SK-N-SH (cell line): Measurements from ENCODE around the gene AKIP1. TPM values are rescaled to one million over a fixed set of nuclear protein-coding genes. Genes with fewer than 3 reads are reported as not detected.

ENCODE experiments used
- CTCF ChIA-PET: fragments of 300-600, 350-600 bp; formaldehyde crosslinking; extraction: SDS; loops from one replicate; lab custom pipeline; 2021; lab: Yijun Ruan, JAX
- POLR2A ChIA-PET: fragments of 350-600 bp; sonication (Branson Sonifier 250); formaldehyde crosslinking; extraction: SDS; loops from one replicate; lab custom pipeline; 2020; ENCODE audit warnings: antibody characterized with exemption, inconsistent platforms; lab: Yijun Ruan, JAX
- DNase-seq: peaks from one replicate; pipeline ENCODE4 v3.0.0; 2012
- H2AFZ ChIP-seq: fragments of 200-600 bp; sonication (generic); 2 replicates; pipeline ENCODE4 v1.8.1; 2016; ENCODE audit warnings: antibody characterized with exemption, mild to moderate bottlenecking, low read depth
- H3F3A ChIP-seq: fragments of 200-600 bp; sonication (generic); replicated peaks from 2 replicates; pipeline ENCODE3; 2016; ENCODE audit warnings: antibody characterized with exemption, mild to moderate bottlenecking; ENCODE audit not compliant: insufficient read depth
- H3K27ac ChIP-seq, 2 experiments: fragments of 200-500 bp in 1 of 2; fragments of 200-600 bp in 1 of 2; sonication (Bioruptor generic) in 1 of 2; sonication (generic), shearing (Covaris generic) in 1 of 2; 2 replicates each; pipeline versions ENCODE4 v1.5.1 to v1.6.1; 2014 to 2016; ENCODE audit warnings: low read depth in 2 of 2, inconsistent platforms in 1 of 2, low read length in 1 of 2, mild to moderate bottlenecking in 1 of 2, mixed read lengths in 1 of 2
- H3K27me3 ChIP-seq: fragments of 200-600 bp; sonication (generic), shearing (Covaris generic); 2 replicates; pipeline ENCODE4 v1.6.1; 2016; ENCODE audit warnings: mixed run types; ENCODE audit not compliant: insufficient read depth
- H3K36me3 ChIP-seq, 2 experiments: fragments of 200-500 bp in 1 of 2; fragments of 200-600 bp in 1 of 2; sonication (Bioruptor generic) in 1 of 2; sonication (generic) in 1 of 2; replicated peaks in 1 of 2; 2 replicates each; pipeline versions ENCODE3 to v1.5.1; 2014 to 2016; ENCODE audit warnings: low read length in 1 of 2, mild to moderate bottlenecking in 1 of 2; ENCODE audit not compliant: insufficient read depth in 2 of 2, control insufficient read depth in 1 of 2
- H3K4me1 ChIP-seq, 2 experiments: fragments of 200-500 bp in 1 of 2; fragments of 200-600 bp in 1 of 2; sonication (Bioruptor generic) in 1 of 2; sonication (generic), shearing (Covaris generic) in 1 of 2; 2 replicates each; pipeline versions ENCODE4 v1.5.1 to v1.6.1; 2014 to 2016; ENCODE audit warnings: low read depth in 1 of 2, low read length in 1 of 2, mixed run types in 1 of 2; ENCODE audit not compliant: insufficient read depth in 2 of 2, control insufficient read depth in 1 of 2
- H3K4me2 ChIP-seq: fragments of 200-600 bp; sonication (generic), shearing (Covaris generic); 2 replicates; pipeline ENCODE4 v1.6.1; 2017; ENCODE audit warnings: mixed run types
- H3K4me3 ChIP-seq, 2 experiments: fragments of 200-500 bp in 1 of 2; fragments of 200-600 bp in 1 of 2; sonication (Bioruptor generic) in 1 of 2; sonication (generic), shearing (Covaris generic) in 1 of 2; 2 replicates each; pipeline versions ENCODE4 v1.5.1 to v1.8.1; 2014 to 2016; ENCODE audit warnings: low read depth in 2 of 2, inconsistent platforms in 1 of 2, low read length in 1 of 2, mild to moderate bottlenecking in 1 of 2, mixed read lengths in 1 of 2, moderate library complexity in 1 of 2
- H3K79me2 ChIP-seq: fragments of 200-600 bp; sonication (generic); 2 replicates; pipeline ENCODE4 v1.8.1; 2017; ENCODE audit warnings: mild to moderate bottlenecking; ENCODE audit not compliant: insufficient read depth
- H3K9ac ChIP-seq: fragments of 200-600 bp; sonication (generic); 2 replicates; pipeline ENCODE4 v1.6.1; 2017; ENCODE audit warnings: mixed run types
- H3K9me2 ChIP-seq: fragments of 200-600 bp; sonication (generic); 2 replicates; pipeline ENCODE4 v1.6.1; 2017; ENCODE audit warnings: mixed run types
- H3K9me3 ChIP-seq: fragments of 200-600 bp; sonication (generic); 2 replicates; pipeline ENCODE4 v1.6.1; 2017; ENCODE audit warnings: mixed run types, mild to moderate bottlenecking, moderate library complexity
- H4K20me1 ChIP-seq: fragments of 200-600 bp; sonication (generic); 2 replicates; pipeline ENCODE4 v1.6.1; 2017; ENCODE audit warnings: mild to moderate bottlenecking, mixed run types; ENCODE audit not compliant: insufficient read depth
- MXI1 ChIP-seq: IDR thresholded peaks from 2 replicates; pipeline ENCODE4 v1.6.1; 2012; ENCODE audit warnings: mild to moderate bottlenecking, low read depth, low read length, improper control_type of control experiment
- YY1 ChIP-seq: IDR thresholded peaks from 2 replicates; pipeline ENCODE4 v1.4.0; 2012; ENCODE audit warnings: low read depth, mild to moderate bottlenecking
- WGBS: methylation state at CpG from one replicate; pipeline ENCODE4 v1.1.6; 2017; ENCODE audit warnings: low lambda C conversion rate; 5-methylcytosine and 5-hydroxymethylcytosine counted together
- polyA plus RNA-seq, 3 experiments: library from polyadenylated mRNA; depleted of rRNA; stranded (reverse); fragments of >200 nt; gene quantifications; 2 replicates each; pipeline ENCODE4 v1.2.3, GENCODE V29; 2012
- small RNA-seq, 7 experiments: library from RNA; depleted of rRNA; stranded (forward); fragments of <200 nt; gene quantifications; one replicate each; pipeline ENCODE3, GENCODE V24; 2012

Gene AKIP1
- polyA plus RNA-seq, 1 of the 3 experiments (the other 2 are of a cell fraction), result 47.9 TPM

DNA sequence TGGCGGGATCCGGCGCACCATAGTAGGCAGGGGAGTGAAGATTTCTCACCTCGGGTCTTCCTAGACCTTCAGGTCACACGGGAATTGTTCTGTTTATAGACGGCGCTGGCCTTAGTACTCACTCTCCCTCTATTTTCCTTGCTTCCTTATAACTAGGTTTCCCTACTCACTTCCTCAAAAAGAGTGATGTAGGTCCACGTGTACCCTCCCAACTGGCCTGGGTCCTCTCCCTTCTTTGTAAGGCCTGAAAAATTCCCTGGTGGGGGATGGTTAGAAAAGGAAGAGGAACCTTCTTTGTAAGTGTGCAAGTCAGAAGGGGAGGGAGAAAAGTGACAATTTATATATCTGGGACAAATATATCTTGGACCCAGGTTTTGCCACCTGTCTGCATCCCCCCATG is 56.2 kb downstream of the AKIP1 start:
- TF ChIP-seq YY1 (no peak), MXI1 (no peak)
- no peak overlapping the region for H3K27ac ChIP-seq
- no peak overlapping the region for H3K9ac ChIP-seq
- 88% methylated on average over 8 of the region's 8 CpGs for WGBS
- no peak overlapping the region for H2AFZ ChIP-seq
- H3K9me3 ChIP-seq, result no peaks in the 10 kb centered on the region
- H3K9me2 ChIP-seq, result no peaks in the 10 kb centered on the region
- no peaks in the 10 kb centered on the region for H3K27me3 ChIP-seq
- peaks cover 3 to 5% of the 10 kb centered on the region in 2 experiments for H3K36me3 ChIP-seq
- H3K4me1 ChIP-seq, result peaks cover 3 to 13% of the 10 kb centered on the region in 2 experiments; a peak in 2 of 4 replicates
- DNase-seq, result no peak
- H4K20me1 ChIP-seq, result no peaks in the 10 kb centered on the region
- no peaks in the 10 kb centered on the region for H3F3A ChIP-seq
- H3K4me3 ChIP-seq, result no peak overlapping the region
- H3K79me2 ChIP-seq, result peaks cover 23% of the 10 kb centered on the region
- H3K4me2 ChIP-seq, result no peak overlapping the region
- POLR2A ChIA-PET, result no interaction called here
- CTCF ChIA-PET, result interaction anchor here (1.3 kb wide), 1 partner anchor 53 kb away, joined by 3 read pairs; no protein-coding TSS in a partner anchor

Small RNAs within 50 kb of the gene (small RNA-seq; reads per million reads assigned to genes)
- gene RF00019, result 0 reads per million in 7 experiments

Other genes with a start within 250 kb of the AKIP1 start
- gene TRIM66, start 228.5 kb upstream of the AKIP1 start, polyA plus RNA-seq (2012; rRNA removed), result 6.4 and 8.0 TPM in 2 replicates
- gene RPL27A, start 228.4 kb upstream of the AKIP1 start, polyA plus RNA-seq (2012; rRNA removed), result 752 and 1,162 TPM in 2 replicates
- not detected in 2 replicates for gene C11orf16, start 21.8 kb downstream of the AKIP1 start, polyA plus RNA-seq (2012; rRNA removed)
- gene ASCL3, start 31.8 kb downstream of the AKIP1 start, polyA plus RNA-seq (2012; rRNA removed), result not detected in 2 replicates
- gene TMEM9B, start 53.3 kb downstream of the AKIP1 start, polyA plus RNA-seq (2012; rRNA removed), result 21.8 and 29.3 TPM in 2 replicates
- gene NRIP3, start 92.8 kb downstream of the AKIP1 start, polyA plus RNA-seq (2012; rRNA removed), result 2.1 and 2.6 TPM in 2 replicates
- gene SCUBE2, start 180.4 kb downstream of the AKIP1 start, polyA plus RNA-seq (2012; rRNA removed), result 0.70 and 0.76 TPM in 2 replicates